HCT116 (cell line): Measurements from ENCODE around the gene TET2. TPM values are rescaled to one million over a fixed set of nuclear protein-coding genes. Genes with fewer than 3 reads are reported as not detected.

Experiments used
- ATAC-seq: fragments of 200-7000 bp; cut with Tn5 transposase; 2 replicates; pipeline ENCODE4 v1.9.1; 2020; ENCODE audit warnings: mild to moderate bottlenecking, moderate library complexity
- BruUV-seq: library from RNA; stranded (reverse); fragments of 400-500 nt; replicated peaks from 2 replicates; lab custom pipeline; 2021; lab: Mats Ljungman, UMichigan
- CTCF ChIA-PET: fragments of 300-600 bp; sonication (Branson Sonifier 250); formaldehyde crosslinking; loops from one replicate; lab custom pipeline; 2021; ENCODE audit warnings: antibody characterized with exemption; lab: Charles Lee
- POLR2A ChIA-PET: fragments of 300-600, 350-600 bp; sonication (Branson Sonifier 250); formaldehyde crosslinking; loops from one replicate; lab custom pipeline; 2021; ENCODE audit warnings: antibody characterized with exemption; lab: Charles Lee
- RAD21 ChIA-PET, 2 experiments: fragments of 300-600 bp; sonication (Branson Sonifier 250); formaldehyde crosslinking; loops; one replicate each; lab custom pipeline; 2023; ENCODE audit warnings: low total read pairs in 2 of 2; ENCODE audit not compliant: uncharacterized antibody in 2 of 2, unreplicated experiment in 2 of 2, low non-redundant PET in 1 of 2; lab: Charles Lee
- DNase-seq: peaks from one replicate; pipeline ENCODE4 v3.0.0-alpha.2; 2010; ENCODE audit warnings: low read depth, low spot score
- H2AFZ ChIP-seq: fragments of 200-600 bp; shearing (Covaris generic), sonication (generic); 2 replicates; pipeline ENCODE4 v1.6.1; 2017; ENCODE audit warnings: low read depth, mixed run types, mixed read lengths, antibody characterized with exemption, low read length; ENCODE audit not compliant: poor library complexity, severe bottlenecking
- H3K27ac ChIP-seq: 2 replicates; pipeline ENCODE4 v1.5.1; 2012; ENCODE audit warnings: low read depth, low read length
- H3K27me3 ChIP-seq: fragments of 200-600 bp; sonication (generic); 2 replicates; pipeline ENCODE4 v1.6.1; 2016; ENCODE audit warnings: mixed run types, low read length, mixed read lengths; ENCODE audit not compliant: insufficient read depth
- H3K36me3 ChIP-seq, 2 experiments: fragments of 200-500 bp in 1 of 2; fragments of 200-600 bp in 1 of 2; sonication (Bioruptor generic) in 1 of 2; sonication (generic) in 1 of 2; 2 replicates each; pipeline versions ENCODE4 v1.5.1 to v1.6.1; 2014 to 2016; ENCODE audit warnings: low read length in 2 of 2, inconsistent platforms in 1 of 2, mixed read lengths in 1 of 2, mixed run types in 1 of 2; ENCODE audit not compliant: insufficient read depth in 2 of 2, control insufficient read depth in 1 of 2
- H3K4me1 ChIP-seq, 2 experiments: fragments of 200-600 bp in 1 of 2; sonication (generic) in 1 of 2; 2 replicates each; pipeline versions ENCODE4 v1.5.1 to v1.6.1; 2012 to 2017; ENCODE audit warnings: low read length in 2 of 2, inconsistent platforms in 1 of 2, mild to moderate bottlenecking in 1 of 2, mixed read lengths in 1 of 2, mixed run types in 1 of 2, moderate library complexity in 1 of 2; ENCODE audit not compliant: insufficient read depth in 2 of 2, control insufficient read depth in 1 of 2
- H3K4me2 ChIP-seq: fragments of 200-600 bp; sonication (generic); 2 replicates; pipeline ENCODE4 v1.6.1; 2017; ENCODE audit warnings: mixed run types, low read length, mixed read lengths
- H3K4me3 ChIP-seq, 2 experiments: fragments of 200-600 bp in 1 of 2; sonication (generic) in 1 of 2; replicated peaks in 1 of 2; 2 replicates each; pipeline ENCODE4 v1.5.1; 2011 to 2016; ENCODE audit warnings: low read length in 2 of 2, control low read depth in 1 of 2, low read depth in 1 of 2, mild to moderate bottlenecking in 1 of 2, mixed read lengths in 1 of 2, mixed run types in 1 of 2
- H3K79me2 ChIP-seq: fragments of 200-600 bp; sonication (generic); 2 replicates; pipeline ENCODE4 v1.6.1; 2017; ENCODE audit warnings: mild to moderate bottlenecking, mixed run types, low read length, moderate library complexity, mixed read lengths; ENCODE audit not compliant: insufficient read depth
- H3K9ac ChIP-seq: fragments of 200-600 bp; sonication (generic); 2 replicates; pipeline ENCODE4 v1.6.1; 2016; ENCODE audit warnings: low read length, mixed read lengths
- H3K9me2 ChIP-seq: fragments of 200-600 bp; sonication (generic), shearing (Covaris generic); 2 replicates; pipeline ENCODE4 v1.6.1; 2017; ENCODE audit warnings: mixed run types, mild to moderate bottlenecking, moderate library complexity; ENCODE audit not compliant: insufficient read depth
- H3K9me3 ChIP-seq, 2 experiments: fragments of 200-500 bp in 1 of 2; fragments of 200-600 bp in 1 of 2; sonication (Bioruptor generic) in 1 of 2; sonication (generic) in 1 of 2; 2 replicates each; pipeline ENCODE4 v1.6.1; 2014 to 2017; ENCODE audit warnings: low read length in 2 of 2, mixed read lengths in 2 of 2, inconsistent platforms in 1 of 2, low read depth in 1 of 2, mild to moderate bottlenecking in 1 of 2, mixed run types in 1 of 2, moderate library complexity in 1 of 2; ENCODE audit not compliant: control insufficient read depth in 1 of 2, insufficient read depth in 1 of 2
- H4K20me1 ChIP-seq: fragments of 200-600 bp; sonication (generic), shearing (Covaris generic); 2 replicates; pipeline ENCODE4 v1.6.1; 2017; ENCODE audit warnings: mixed run types, mild to moderate bottlenecking, moderate library complexity; ENCODE audit not compliant: insufficient read depth
- CEBPB ChIP-seq: IDR thresholded peaks from 2 replicates; pipeline ENCODE4 v1.6.1; 2012; ENCODE audit warnings: low read depth
- EGR1 ChIP-seq: IDR thresholded peaks from 2 replicates; pipeline ENCODE4 v1.6.1; 2012; ENCODE audit warnings: low read depth
- ELF1 ChIP-seq: IDR thresholded peaks from 2 replicates; pipeline ENCODE4 v1.6.1; 2012; ENCODE audit warnings: low read depth, borderline replicate concordance
- EZH2phosphoT487 ChIP-seq: fragments of 200-600 bp; IDR thresholded peaks from 2 replicates; pipeline ENCODE4 v1.6.1; 2018; ENCODE audit warnings: antibody characterized with exemption, borderline replicate concordance
- MAX ChIP-seq: IDR thresholded peaks from 2 replicates; pipeline ENCODE4 v1.6.1; 2012
- POLR2A ChIP-seq: IDR thresholded peaks from 2 replicates; pipeline ENCODE4 v1.7.0; 2011; ENCODE audit warnings: borderline replicate concordance; ENCODE audit not compliant: insufficient read depth, insufficient read length; ENCODE audit errors: extremely low read depth
- RAD21 ChIP-seq: IDR thresholded peaks from 2 replicates; pipeline ENCODE4 v1.6.1; 2012; ENCODE audit warnings: low read depth, mild to moderate bottlenecking
- REST ChIP-seq: IDR thresholded peaks from 2 replicates; pipeline ENCODE4 v1.6.1; 2012; ENCODE audit warnings: low read depth
- SP1 ChIP-seq: IDR thresholded peaks from 2 replicates; pipeline ENCODE4 v1.6.1; 2012; ENCODE audit warnings: low read depth
- SRF ChIP-seq: IDR thresholded peaks from 2 replicates; pipeline ENCODE4 v1.6.1; 2012; ENCODE audit warnings: low read depth
- ZBTB33 ChIP-seq: IDR thresholded peaks from 2 replicates; pipeline ENCODE4 v1.6.1; 2011; ENCODE audit warnings: mild to moderate bottlenecking, low read length, moderate library complexity; ENCODE audit not compliant: insufficient replicate concordance; ENCODE audit errors: extremely low read depth
- ZNF274 ChIP-seq: fragments of 200-500 bp; sonication (Bioruptor generic); IDR thresholded peaks from 2 replicates; pipeline ENCODE4 v1.6.1; 2014; ENCODE audit warnings: mild to moderate bottlenecking, low read depth, low read length, inconsistent platforms
- intact Hi-C: fragments of 100-400 bp; cut with micrococcal nuclease; formaldehyde crosslinking; loops from 2 replicates; pipeline ENCODE4 v1.10.0; 2022
- total RNA-seq: library from RNA; stranded (reverse); gene quantifications from one replicate; pipeline ENCODE4 v1.2.1, GENCODE V29; 2021; ENCODE audit not compliant: unreplicated experiment

The TET2 gene
- total RNA-seq, 1 experiment from 2014 or later, result 9.7 TPM

- Histone ChIP-seq H3K36me3 (no peaks in the 10 kb centered on the region), H3K4me1 (no peaks in the 10 kb centered on the region), H3K27me3 (no peaks in the 10 kb centered on the region), H3K9me3 (no peaks in the 10 kb centered on the region), H4K20me1 (no peaks in the 10 kb centered on the region), H3K9ac (no peak overlapping the region), H3K27ac (no peak overlapping the region), H2AFZ (no peak overlapping the region), H3K4me2 (no peak overlapping the region), H3K4me3 (no peak overlapping the region), H3K79me2 (no peaks in the 10 kb centered on the region), H3K9me2 (no peaks in the 10 kb centered on the region)
- intact Hi-C loops, result no loop called here
- DNase-seq (no peak), ATAC-seq (no peak)
- CTCF ChIA-PET, result no interaction called here
- no TSS peak for BruUV-seq
- RAD21 ChIA-PET, result no interaction called here
- TF ChIP-seq SP1 (no peak), CEBPB (no peak), ZNF274 (no peak), ELF1 (no peak), REST (no peak), EGR1 (no peak), POLR2A (no peak), ZBTB33 (no peak), SRF (no peak), RAD21 (no peak), EZH2phosphoT487 (no peak), MAX (no peak)
- POLR2A ChIA-PET, result no interaction called here
Measured at GRCh38 chr4:105208561-105208960, 61.9 kb downstream of the TET2 start.
